HG02588 (cell line): ENCODE measurements around the gene OTUD5.

Experiments used
- ATAC-seq: cut with Tn5 transposase; IDR thresholded peaks from one replicate; pipeline ENCODE4 v1.9.1; 2021; ENCODE audit warnings: mild to moderate bottlenecking, moderate library complexity; ENCODE audit not compliant: unreplicated experiment

Gene OTUD5

GRCh38 chrX:48913605-48914366 is 43.6 kb downstream of the OTUD5 start:
- no peak for ATAC-seq

GRCh38 chrX:48911412-48912182 is 45.8 kb downstream of the OTUD5 start, which contains the start of gene SLC35A2:
Gene SLC35A2 (minus strand): TSS chrX:48911646. CDS start chrX:48911636, 10 bp downstream.
- ATAC-seq = peak; percentile 56

- ATAC-seq = no peak
These were observed 46.4 kb downstream of the OTUD5 start for GRCh38 chrX:48910926-48911411.

- ATAC-seq = no peak
These were observed 47.6 kb downstream of the OTUD5 start for GRCh38 chrX:48909703-48910294.

- ATAC-seq = no peak
These were observed 48.8 kb downstream of the OTUD5 start for GRCh38 chrX:48908600-48908999.

GRCh38 chrX:48905090-48905790 is 52.2 kb downstream of the OTUD5 start:
- no peak for ATAC-seq

- no peak for ATAC-seq
These were observed 52.8 kb downstream of the OTUD5 start for GRCh38 chrX:48904626-48905025.

GRCh38 chrX:48904180-48904579 is 53.2 kb downstream of the OTUD5 start:
- ATAC-seq = no peak

GRCh38 chrX:48903290-48903689 is 54.1 kb downstream of the OTUD5 start:
- ATAC-seq = no peak

GRCh38 chrX:48902776-48903175 is 54.6 kb downstream of the OTUD5 start:
- ATAC-seq = no peak

GRCh38 chrX:48902135-48902534 is 55.3 kb downstream of the OTUD5 start:
- ATAC-seq = no peak

- no peak for ATAC-seq
These were observed 56.3 kb downstream of the OTUD5 start for GRCh38 chrX:48901069-48901468.

GRCh38 chrX:48899078-48899410 is 58.4 kb downstream of the OTUD5 start:
- ATAC-seq = no peak

GRCh38 chrX:48897625-48898306 is 59.6 kb downstream of the OTUD5 start, which contains the start of the genes PQBP1 and TIMM17B:
Gene PQBP1 (plus strand): TSS chrX:48897930. CDS start chrX:48898510, 580 bp downstream.
Gene TIMM17B (minus strand): TSS chrX:48897768. CDS start chrX:48897749, 19 bp downstream.
- peak; percentile 93 for ATAC-seq

- peak; percentile 5 for ATAC-seq
These were observed 60.2 kb downstream of the OTUD5 start for GRCh38 chrX:48897157-48897624.

GRCh38 chrX:48896611-48897011 is 60.8 kb downstream of the OTUD5 start:
- no peak for ATAC-seq

GRCh38 chrX:48894891-48895290 is 62.5 kb downstream of the OTUD5 start:
- no peak for ATAC-seq

GRCh38 chrX:48893556-48894348 is 63.7 kb downstream of the OTUD5 start:
- ATAC-seq = no peak

GRCh38 chrX:48892896-48893295 is 64.5 kb downstream of the OTUD5 start:
- no peak for ATAC-seq
